HUDEP-2 (cell line): ENCODE data around the gene ALDH8A1.
A peak's percentile ranks its signal among the peaks of the same experiment; 100 is the strongest.

ENCODE experiments used
- DNase-seq, 76 experiments: peaks; one replicate each; lab custom pipeline; 2025; ENCODE audit not compliant: unreplicated experiment in 76 of 76; lab: John Stamatoyannopoulos, UW

ALDH8A1 gene, protein sequence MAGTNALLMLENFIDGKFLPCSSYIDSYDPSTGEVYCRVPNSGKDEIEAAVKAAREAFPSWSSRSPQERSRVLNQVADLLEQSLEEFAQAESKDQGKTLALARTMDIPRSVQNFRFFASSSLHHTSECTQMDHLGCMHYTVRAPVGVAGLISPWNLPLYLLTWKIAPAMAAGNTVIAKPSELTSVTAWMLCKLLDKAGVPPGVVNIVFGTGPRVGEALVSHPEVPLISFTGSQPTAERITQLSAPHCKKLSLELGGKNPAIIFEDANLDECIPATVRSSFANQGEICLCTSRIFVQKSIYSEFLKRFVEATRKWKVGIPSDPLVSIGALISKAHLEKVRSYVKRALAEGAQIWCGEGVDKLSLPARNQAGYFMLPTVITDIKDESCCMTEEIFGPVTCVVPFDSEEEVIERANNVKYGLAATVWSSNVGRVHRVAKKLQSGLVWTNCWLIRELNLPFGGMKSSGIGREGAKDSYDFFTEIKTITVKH

DNA sequence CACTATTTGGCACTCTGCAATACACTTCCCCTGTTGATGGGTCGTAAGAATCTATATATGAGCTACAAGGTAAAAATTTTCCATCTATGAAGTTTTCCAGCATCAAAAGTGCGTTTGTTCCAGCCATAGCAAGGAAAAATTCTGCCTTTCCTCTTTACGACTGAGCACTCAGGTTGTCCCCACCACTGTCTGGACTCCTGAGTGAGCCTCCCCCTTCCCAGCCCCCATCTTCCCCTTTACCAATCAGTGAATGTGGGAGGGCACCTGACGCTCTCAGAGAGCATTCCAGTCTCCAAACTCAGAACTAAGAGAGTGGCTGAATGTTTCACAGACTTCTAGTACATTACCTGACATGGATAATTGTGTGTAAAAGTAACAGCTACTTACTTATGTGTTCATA lies at the start of gene ALDH8A1:
Gene ALDH8A1 (minus strand): TSS at position 175 of the 400 bp plus-strand sequence. CDS start 48 bp downstream, at position 127.
- no peak for DNase-seq

DNA sequence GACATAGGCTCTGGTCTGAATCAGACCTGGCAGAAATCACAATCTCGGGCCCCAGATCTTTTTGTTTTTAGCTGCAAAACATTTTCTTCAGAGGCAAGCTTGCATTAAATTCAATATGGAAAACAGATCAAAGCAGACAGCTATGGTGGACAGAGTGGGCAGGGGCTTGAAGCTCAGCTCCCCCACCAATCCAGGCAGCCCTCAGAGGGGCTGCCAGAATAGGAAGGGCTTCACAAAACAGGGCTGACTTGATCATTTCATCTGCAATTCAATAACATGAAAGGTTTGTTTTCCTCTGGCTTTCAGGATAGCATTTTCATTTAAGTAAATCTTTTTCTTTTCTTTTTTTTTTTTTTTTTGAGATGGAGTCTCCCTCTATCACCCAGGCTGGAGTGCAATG lies 49.2 kb upstream of the ALDH8A1 start:
- DNase-seq, result no peak

DNA sequence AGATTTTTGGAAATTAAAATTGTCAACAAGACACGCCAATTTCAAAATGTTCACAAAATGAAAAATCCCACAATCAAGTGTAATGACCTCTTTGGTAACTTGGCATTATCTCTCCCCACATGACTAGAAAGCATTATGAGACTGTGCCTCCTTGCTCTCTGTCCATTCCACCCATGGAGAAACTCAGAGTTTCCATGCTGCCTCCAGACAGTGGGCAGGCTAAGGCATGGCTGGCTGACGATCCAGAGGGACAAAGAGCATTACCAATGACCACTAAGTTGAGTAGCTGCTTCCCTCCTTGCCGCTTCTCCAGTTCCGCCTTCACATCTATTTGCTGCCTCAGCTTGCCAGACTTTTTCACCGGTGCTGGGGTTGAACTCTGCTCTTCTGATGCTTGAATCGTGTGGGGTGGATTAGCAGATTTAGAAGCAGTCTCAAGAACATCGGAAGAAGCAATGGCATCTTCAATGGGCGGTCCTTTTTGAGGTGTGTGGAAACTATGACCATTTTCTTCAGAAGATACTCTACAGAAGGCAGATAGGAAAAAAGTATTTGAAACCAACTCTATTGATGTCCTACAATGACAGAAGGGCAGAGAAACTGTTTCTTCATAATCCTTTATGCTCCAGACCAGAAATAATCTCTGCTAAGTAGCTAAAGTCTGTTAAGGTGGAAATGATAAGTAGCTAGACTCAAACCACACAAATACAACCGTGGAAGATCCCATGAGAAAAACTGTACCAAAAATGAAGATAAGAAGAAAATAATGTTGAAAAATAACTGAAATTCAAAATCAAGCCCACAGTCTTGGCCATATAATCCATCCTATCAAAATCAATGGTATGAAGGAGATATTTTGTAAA lies 47.5 kb upstream of the ALDH8A1 start:
- no peak for DNase-seq

DNA sequence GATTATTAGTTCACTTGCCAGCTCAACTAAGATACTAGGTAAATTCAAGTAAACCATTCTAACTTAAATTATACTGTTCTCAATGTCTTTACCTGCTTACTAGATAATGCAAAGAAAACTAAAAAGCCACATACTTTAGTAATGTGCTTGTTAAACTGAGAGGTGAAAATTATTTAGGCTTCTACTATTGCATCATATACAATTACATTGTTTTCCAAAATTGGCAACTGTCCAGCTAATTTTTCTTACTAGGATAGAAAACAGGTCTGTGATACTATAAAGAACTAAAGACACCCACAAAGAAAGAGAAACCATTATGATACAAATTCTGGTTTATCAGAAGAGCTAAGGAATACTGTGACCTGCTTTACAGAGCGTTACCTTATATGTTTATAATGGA lies 45.6 kb upstream of the ALDH8A1 start:
- no peak for DNase-seq

DNA sequence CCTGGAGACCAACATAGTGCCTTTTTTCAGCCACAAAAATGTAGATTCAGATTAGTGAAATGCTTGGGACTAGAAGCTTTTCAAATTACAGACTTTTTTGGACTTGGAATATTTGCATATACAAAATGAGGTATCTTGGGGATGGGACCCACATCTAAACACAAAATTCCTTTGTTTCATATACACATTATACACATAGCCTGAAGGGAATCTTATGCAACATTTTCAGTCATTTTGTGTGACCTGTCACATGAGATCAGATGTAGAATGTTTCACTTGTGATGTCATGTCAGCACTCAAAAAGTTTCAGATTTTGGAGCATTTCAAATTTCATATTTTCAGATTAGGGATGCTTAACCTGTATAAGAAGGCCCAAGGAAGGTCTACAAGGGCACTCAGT lies 44.5 kb upstream of the ALDH8A1 start:
- DNase-seq, result no peak

DNA sequence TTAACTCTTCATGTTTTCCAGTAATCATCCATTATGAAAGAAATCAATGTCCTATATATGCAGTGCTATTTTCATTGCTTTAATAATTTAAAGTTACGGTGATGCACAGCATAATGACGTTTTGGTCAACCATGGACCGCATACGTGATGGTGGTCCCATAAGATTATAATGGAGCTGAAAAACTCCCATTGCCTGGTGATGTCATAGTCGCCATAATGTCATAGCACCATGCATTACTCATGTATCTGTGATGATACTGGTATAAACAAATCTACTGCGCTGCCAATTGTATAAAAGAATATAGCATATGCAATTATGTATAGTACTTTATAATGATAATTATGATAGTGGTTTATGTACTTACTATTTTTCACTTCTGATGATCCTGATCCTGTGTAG lies 42.3 kb upstream of the ALDH8A1 start:
- no peak for DNase-seq

DNA sequence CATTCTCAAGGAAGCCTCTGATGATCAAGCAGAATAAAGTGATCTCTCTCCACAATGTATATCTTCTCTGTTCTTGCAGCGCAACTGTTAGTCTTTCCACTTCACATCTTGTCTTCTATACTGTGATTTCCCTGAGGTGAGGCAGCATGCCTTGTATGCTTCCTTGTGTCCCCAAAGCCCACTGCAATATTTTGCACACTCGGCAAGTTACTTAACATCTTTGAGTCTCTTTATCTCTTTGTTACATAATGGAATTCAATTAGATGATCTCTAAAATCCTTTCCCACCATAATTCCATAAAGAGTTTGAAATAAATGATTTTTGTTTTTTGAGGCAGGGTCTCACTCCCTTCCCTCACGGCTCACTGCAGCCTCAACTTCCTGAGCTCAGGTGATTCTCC lies 40.4 kb upstream of the ALDH8A1 start:
- DNase-seq, result no peak

DNA sequence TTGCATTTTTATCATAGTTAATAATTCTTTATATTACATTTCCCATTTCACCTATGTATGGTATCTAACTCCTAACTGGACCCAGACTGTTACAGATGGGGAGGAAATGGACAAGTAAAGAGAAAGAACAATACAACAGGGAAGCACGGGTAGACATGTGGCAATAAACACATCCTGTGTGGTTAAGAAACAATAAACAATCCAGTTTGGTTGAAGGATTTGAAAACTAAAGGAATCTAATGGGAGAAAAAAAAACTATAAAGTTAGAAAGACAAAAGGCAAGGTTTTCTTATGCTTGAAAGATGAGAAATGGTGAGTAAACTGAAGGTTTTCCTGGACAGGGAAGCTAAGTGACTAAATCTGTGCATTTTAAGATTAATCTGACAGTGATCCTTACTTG lies 34.9 kb upstream of the ALDH8A1 start:
- no peak for DNase-seq

DNA sequence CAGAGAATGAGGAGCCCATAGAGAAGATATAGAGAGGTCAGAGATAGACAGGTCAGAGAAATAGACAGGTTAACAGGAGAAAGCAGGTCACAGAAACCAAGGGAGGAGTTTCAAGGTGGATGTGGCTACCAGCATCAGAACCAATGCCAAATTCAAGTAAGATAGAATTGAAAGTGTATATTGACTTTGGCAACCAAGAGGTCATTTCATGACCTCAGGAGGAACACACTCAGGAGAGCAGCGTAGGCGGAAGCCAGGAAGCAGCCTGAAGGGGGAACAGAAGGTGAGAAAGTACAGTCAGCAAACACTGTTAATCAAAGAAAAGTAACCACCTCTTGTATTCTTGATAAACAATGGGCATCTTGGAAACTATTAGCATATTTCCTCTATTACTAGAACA lies 33.9 kb upstream of the ALDH8A1 start:
- DNase-seq, result no peak

DNA sequence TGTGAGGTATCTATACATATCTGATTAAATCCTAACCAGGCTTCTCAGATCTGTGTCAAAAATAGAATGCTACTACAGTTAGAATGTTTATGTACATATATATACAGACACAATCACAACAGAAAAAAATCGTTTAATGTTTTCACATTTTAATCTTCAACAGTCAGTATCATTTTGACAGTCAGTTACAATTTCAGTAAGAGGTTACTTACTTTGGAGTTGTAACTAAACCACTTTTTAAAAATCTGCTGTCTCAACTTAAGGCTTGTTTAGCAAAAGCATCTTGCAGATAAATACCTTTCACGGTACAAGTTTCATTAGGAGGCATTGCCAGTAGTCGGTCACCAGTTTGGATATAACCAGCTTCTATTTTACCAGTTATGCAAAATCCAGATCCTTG lies 32.3 kb upstream of the ALDH8A1 start:
- no peak for DNase-seq

DNA sequence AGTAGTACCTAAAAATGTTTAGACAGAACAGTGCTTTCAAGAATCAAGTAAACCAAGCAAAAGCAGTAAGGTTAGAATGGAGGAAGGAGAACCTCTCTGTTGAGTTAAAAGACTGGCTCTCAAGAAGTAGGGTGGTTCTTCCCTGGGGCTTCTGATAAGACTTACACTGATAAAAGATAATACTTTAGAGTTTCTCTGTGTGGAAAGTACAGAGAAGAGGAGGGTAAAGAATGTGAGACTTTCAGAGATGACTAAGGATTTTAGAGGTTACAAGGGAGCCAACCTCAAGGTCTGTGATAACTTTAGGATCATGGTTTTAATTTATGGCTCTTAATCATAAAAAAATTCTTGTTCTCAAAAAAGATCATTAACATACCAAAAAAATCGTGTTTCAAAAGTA lies 30.9 kb upstream of the ALDH8A1 start:
- peak in 41 of 76 experiments; percentile 12 to 95 (median 77) for DNase-seq

DNA sequence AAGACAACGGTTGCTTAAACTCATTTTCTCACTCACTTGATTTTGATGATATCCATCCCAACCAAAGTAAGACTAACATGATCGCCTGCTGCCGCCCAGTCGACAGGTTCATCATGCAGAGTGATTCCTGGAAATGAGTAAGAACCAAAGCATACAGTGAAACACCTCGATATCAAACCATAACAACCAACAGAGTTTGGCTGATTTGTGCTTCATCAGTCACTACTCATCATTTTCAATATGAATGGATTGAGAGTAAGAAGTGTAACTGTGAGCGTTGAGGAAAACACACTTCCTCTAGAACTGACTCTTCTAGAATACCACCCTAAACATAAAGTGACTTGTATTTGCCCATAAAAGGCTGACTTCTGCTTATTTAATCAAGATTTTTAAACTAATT lies 29.2 kb upstream of the ALDH8A1 start:
- DNase-seq, result no peak

DNA sequence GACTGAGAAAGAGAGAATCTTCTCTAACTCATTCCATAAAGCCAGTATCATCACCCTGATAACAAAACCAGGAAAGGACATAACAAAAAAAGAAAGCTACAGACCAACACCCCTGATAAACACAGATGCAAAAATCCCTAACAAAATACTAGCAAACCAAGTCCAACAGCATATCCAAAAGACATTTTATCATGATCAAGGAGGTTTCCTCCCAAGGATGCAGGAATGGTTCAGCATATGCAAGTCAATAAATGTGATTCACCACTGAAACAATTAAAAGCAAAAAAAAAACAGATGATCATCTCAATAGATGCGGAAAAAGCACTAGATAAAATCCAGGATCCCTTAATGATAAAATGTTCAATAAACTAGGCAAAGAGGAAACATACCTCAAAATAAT lies 24.5 kb upstream of the ALDH8A1 start:
- no peak for DNase-seq

DNA sequence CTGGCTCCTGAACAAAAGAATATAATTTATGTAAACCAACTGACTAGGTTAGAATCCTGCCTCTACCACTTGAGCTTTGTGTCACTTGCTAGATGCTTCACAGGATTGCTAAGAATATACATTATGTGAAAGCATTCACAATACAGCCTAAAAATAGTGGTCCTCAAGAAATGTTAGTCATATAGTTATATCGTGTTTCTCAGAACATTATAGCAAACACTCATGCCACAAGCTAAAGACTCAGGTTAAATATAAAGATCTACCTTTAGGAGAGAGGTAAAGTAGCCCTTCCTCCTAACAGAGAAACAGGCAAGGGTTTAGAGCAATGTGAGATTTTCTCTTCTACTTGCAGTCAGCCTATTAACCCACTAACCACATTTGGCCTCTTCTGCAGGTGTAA lies 17.8 kb upstream of the ALDH8A1 start:
- no peak for DNase-seq

DNA sequence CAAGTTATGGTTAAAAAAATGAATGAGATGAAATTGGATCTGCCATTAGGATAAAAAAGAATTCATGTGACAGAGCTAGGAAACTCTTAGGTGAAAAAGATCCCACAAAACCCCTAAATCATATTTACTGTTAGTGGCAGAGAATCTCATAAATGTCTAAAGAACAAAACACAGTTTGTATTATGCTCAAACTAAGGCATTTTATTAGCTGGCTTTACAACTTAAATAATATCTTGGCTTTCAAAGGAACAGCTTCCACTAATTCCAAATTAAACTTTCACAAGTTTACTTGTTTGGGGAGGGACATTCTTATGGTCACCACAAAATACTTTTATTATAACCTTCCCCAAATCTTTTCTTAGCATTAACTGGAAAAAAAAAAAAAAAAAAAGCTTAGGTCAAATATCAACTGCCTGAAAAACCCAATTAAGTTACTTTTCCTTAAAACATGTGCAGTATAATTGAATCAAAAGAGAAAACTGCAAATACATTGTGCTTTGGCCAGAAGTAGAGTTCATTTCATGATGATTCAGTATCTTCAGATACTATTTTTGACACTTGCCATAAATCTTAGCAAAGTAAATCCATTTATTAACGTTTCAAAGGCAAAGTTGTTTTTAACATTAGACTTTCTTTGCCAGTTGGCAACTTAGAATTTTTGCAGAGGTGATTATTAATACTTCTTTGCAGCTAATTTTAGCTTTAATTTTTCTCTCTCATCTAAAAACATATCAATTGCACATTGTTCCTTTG lies 14.7 kb upstream of the ALDH8A1 start:
- DNase-seq, result no peak

DNA sequence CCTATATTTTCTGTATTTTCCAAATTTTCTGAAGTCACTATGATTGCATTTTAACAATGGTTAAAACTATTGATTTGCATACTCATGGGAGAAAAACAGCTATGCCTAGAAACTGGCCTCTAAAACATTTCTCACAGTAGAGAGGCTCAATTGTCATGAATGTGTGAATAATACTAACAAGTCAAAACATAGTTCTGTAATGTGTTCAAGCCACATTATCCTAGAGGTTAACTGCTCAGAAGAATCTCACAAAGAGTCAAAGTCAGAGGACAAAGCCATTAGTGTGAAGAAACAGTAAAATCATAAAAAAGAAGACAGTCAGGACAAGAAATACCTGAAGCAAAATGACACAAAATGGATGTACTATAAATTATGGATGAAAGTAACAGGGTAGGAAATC lies 12.5 kb upstream of the ALDH8A1 start:
- no peak for DNase-seq

DNA sequence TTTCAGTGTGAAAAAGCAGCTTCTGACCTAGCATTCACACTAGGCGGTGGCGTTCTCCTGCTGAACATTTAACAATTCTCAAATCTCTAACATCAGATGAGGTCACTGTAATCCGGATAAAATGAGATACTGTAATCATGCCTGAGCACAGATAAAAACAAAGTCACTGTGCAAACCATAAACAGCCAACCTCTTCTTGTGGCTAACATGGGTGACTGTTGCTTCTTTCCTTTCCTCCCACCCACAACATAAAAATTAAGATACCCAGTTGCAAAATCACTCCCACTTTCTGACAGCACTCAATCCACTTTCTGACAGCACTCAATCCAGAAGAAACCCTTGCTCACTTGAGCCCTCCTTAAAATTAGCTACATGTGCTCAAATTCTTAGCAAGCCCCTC lies 11.5 kb upstream of the ALDH8A1 start:
- DNase-seq, result peak in 28 of 76 experiments; percentile 12 to 82 (median 44)

DNA sequence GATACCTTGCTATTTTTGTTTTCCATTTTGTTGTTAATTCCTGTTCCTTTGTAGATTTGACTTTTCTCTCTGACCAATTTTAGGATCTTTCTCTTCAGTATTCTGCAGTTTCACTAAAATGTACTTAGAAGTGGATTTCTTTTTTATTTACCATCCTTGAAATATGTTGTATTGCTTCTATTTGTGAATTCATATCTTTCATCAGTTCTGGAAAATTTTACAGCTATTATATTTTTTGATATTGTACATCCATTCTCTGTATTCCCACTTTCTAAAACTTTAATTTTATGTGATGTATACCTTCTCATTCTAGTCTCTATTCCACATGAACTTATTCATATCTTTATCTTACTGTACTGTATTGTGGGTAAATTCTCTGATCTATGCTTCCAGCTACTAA lies 9.7 kb upstream of the ALDH8A1 start:
- DNase-seq, result no peak

DNA sequence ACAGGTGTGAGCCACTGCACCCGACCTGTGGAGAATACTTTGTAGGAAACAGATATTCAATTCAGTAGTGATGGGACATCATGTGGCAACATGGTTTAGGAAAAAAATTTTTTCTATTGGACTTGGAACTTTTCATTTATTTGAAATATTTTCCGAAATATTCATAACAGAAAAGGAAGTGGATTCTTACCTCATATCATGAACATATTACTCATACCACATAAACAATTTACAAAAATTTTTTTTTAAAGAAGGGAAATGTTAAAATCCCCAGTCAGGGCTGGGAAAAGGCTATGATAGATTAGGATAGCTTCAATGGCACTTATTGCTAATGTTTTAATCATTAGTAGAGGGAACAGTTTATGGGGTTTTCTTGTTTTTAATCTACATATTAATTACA lies 6.8 kb upstream of the ALDH8A1 start:
- no peak for DNase-seq

DNA sequence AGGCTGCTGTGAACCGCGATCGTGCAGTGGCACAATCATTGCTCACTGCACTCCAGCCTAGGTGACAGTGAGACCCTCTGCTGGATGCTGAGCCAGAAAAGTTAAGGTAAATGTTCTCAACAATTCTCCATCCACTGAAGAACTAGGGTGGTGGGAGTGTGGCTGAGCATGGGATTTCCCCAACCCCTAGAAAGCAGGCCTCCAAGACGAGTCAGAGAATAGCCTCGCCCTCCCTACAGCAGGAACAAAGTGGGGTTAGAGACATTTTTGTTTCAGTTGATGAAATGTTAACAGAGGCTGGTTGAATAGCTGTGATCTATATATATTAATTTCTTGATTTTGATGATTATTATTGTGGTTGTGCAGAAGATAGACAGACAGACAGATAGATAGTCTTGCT lies 6.1 kb upstream of the ALDH8A1 start:
- DNase-seq, result no peak
